RWPE1 (cell line): ENCODE measurements around the gene CDKN1C.

Source experiments
- CTCF ChIA-PET: fragments of 350-600 bp; sonication (Branson Sonifier 250); formaldehyde crosslinking; extraction: SDS; loops from one replicate; lab custom pipeline; 2021; lab: Yijun Ruan, JAX
- POLR2A ChIA-PET: fragments of 400-600 bp; formaldehyde crosslinking; extraction: SDS; loops from one replicate; lab custom pipeline; 2020; ENCODE audit warnings: antibody characterized with exemption; ENCODE audit not compliant: low non-redundant PET; lab: Yijun Ruan, JAX
- DNase-seq: peaks from one replicate; pipeline ENCODE4 v3.0.0; 2012; ENCODE audit warnings: low spot score
- H3K27ac ChIP-seq: fragments of 450-650 bp; 2 replicates; pipeline ENCODE4 v1.5.1; 2017
- CTCF ChIP-seq: fragments of 450-650 bp; conservative IDR thresholded peaks from 2 replicates; pipeline ENCODE4 v1.5.1; 2017; ENCODE audit warnings: low read depth, mild to moderate bottlenecking

Gene CDKN1C

DNA sequence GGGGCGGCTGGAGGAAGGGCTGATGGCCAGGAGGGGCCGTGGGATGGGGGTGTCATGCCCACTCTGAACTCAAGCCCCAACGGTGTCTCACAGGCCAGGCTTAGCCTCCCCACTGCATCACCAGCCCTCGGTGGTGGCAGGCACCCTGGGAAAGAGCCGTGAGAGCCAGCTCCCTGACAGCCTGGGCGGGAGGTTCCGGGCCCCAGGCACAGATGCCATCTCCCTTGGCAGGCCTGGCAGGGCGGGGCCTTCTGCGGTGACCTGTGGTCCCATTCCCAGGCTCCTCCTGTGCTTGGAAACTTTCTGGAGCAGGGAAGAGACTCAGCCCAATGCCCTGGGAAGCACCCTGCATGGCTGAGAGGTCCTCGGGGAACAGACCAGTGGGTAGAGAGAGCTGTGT is 38.8 kb upstream of the CDKN1C start:
- POLR2A ChIA-PET: interaction anchor here (0.6 to 1.7 kb wide), 2 partner anchors 22 to 24 kb away, joined by 4 to 6 read pairs; a partner anchor contains a TSS
- DNase-seq: peak; percentile 21
- CTCF ChIA-PET: interaction anchor here (0.6 to 1.1 kb wide), 4 partner anchors 12 to 618 kb away, joined by 3 to 4 read pairs (median 3); no protein-coding TSS in a partner anchor
- no peak for TF ChIP-seq CTCF
- peak overlapping the region; percentile 64 for H3K27ac ChIP-seq

DNA sequence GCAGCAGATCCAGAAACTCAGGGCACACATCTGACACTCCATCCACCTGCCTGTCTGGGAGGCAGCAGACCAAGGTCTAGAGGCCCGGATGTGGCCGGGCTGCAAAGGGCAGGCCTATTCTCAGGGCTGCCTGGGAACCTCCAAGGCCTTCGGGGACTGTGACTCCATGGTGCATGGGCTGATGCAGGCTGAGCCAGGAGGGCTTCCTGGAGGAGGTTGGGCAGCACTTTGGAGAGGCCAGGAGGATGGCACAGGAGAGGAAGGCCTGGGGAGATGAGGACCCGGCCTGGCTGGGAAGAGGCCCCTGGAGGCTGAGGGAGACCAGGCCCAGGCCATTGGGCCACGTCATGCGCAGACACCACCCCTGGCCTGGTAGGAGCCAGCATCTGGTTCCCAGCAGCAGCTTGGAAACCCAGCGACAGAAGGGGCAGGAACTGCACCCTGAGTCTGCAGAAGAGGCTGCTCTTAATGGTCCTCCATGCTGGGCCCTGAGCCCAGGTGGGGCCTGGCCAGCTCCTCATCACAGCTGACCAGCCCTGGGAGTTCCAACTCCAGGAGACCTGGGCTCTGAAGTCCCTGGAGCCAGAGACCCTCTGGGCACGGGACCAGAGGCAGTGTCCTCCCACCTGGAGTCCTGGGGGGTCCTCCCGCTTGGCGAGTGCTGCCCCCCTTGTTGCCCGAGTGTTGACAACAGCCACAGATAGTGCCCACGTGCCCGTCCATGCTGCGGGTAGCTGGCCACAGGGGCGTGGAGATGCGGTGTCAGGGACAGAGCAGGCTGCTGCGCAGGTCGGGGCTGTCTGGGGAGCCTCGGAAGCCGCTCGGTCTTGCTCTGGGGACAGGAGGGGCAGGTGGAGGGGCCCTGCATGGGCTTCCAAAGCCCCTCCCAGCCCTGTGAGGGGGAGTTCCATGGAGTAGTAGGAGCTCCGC is 38.1 kb upstream of the CDKN1C start:
- ChIA-PET CTCF (interaction anchor here (0.6 to 1.1 kb wide), 3 partner anchors 11 to 618 kb away, joined by 3 read pairs; no protein-coding TSS in a partner anchor), POLR2A (interaction anchor here (0.6 to 1.7 kb wide), 2 partner anchors 21 to 23 kb away, joined by 4 to 6 read pairs; a partner anchor contains a TSS)
- no peak for DNase-seq
- no peak for TF ChIP-seq CTCF
- peak overlapping the region; percentile 64 for H3K27ac ChIP-seq

- H3K27ac ChIP-seq: 0 out of 2 replicates have a peak overlapping the region, but pooled peaks have one; percentile 9
- ChIA-PET CTCF (interaction anchor here (0.6 to 0.7 kb wide), 2 partner anchors 19 to 32 kb away, joined by 3 to 4 read pairs; no protein-coding TSS in a partner anchor), POLR2A (no interaction called here)
- DNase-seq: no peak
- TF ChIP-seq CTCF: no peak
Measured at GRCh38 chr11:2922655-2923054, 37.1 kb upstream of the CDKN1C start.

DNA sequence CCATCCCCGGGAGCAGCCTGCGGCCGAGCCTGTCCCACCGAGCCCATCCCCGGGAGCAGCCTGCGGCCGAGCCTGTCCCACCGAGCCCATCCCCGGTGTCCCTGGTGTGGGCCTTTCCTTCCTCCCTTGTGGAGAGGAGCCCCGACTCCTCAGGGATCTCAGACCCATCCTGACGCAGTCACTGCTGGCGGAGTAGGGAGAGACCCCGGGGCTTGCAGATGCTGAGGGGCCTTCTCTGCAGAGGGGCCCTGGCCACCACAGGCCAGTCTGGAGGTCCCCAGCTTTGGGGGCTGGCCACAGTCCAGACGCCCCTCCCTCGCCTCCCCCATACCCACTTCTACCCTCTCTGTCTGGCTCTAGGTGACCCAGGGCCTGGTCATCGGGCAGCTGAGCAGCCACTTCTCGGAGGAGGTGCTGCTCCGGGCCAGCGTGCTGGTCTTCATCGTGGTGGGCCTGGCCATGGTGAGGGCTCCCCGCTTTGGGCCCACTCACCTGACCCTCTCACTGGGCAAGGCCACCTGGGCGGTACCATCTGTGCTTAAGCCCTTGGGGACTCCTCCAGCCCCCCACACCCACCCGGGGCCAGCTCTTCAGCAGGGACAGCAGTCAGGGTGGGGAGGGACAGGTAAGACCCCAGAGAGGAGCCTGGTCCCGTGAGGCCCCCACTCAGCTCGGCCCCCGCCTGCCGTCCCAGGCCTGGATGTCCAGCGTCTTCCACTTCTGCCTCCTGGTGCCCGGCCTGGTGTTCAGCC is 36.3 kb upstream of the CDKN1C start:
- DNase-seq: no peak
- ChIA-PET CTCF (interaction anchor here (0.7 kb wide), 1 partner anchor 19 kb away, joined by 3 read pairs; no protein-coding TSS in a partner anchor), POLR2A (no interaction called here)
- no peak overlapping the region for H3K27ac ChIP-seq
- TF ChIP-seq CTCF: no peak

DNA sequence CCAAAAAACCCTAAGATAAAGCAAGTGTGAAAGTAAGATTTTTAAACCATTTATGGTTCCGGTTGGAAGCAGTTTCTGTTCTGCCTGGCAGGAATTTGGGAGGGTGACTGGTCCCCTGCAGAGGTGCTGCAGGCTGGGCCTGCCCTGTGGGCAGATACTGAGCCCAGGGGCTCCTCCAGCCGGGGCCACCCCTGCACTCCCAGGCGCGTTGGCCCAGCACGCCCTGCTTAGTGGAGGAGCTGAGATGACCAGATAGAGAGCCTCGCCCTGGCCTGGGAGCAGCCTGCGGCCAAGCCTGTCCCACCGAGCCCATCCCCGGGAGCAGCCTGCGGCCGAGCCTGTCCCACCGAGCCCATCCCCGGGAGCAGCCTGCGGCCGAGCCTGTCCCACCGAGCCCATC is 35.7 kb upstream of the CDKN1C start:
- CTCF ChIA-PET: interaction anchor here (0.7 to 1.1 kb wide), 2 partner anchors 23 to 29 kb away, joined by 5 to 7 read pairs; no protein-coding TSS in a partner anchor
- no peak for DNase-seq
- POLR2A ChIA-PET: interaction anchor here (0.7 kb wide), 1 partner anchor 31 kb away, joined by 4 read pairs; no protein-coding TSS in a partner anchor
- no peak for TF ChIP-seq CTCF
- H3K27ac ChIP-seq: no peak overlapping the region

DNA sequence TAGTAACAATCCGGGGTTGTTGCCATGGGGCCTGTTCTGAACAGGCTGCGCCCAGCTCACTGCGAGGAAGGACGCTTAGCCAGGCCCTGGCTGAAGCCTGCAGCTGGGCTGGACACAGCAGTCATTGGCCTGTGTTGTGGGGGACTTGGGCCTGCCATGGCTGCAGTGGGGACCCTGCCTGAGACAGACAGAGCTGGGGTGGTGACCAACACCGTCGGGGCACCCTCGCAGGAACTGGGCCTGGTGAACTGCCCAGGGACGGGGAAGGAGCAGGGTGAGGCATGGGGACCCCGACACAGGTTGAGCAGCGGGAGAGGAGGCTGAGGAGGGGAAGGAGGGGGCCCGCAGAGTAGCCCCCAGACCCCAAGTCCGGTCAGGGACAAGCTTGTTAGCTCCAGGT is 34.8 kb upstream of the CDKN1C start:
- POLR2A ChIA-PET: interaction anchor here (0.8 kb wide), 1 partner anchor 9 kb away, joined by 3 read pairs; no protein-coding TSS in a partner anchor
- CTCF ChIA-PET: interaction anchor here (0.9 to 1.1 kb wide), 2 partner anchors 28 to 388 kb away, joined by 3 to 7 read pairs; no protein-coding TSS in a partner anchor
- no peak for TF ChIP-seq CTCF
- no peak for DNase-seq
- peak overlapping the region; percentile 21; the same call in 1 of the 2 replicates for H3K27ac ChIP-seq
